IMR-90 (cell line): ENCODE measurements around the gene TAC4. TPM values are rescaled to one million over a fixed set of nuclear protein-coding genes. Genes with fewer than 3 reads are reported as not detected.

Source experiments
- ATAC-seq: fragments of 200-7000 bp; cut with Tn5 transposase; 2 replicates; pipeline ENCODE4 v1.9.1; 2020; ENCODE audit warnings: low read depth, mild to moderate bottlenecking, moderate library complexity
- BruUV-seq: library from RNA; stranded (reverse); fragments of 400-500 nt; replicated peaks from 2 replicates; lab custom pipeline; 2021; lab: Mats Ljungman, UMichigan
- CTCF ChIA-PET: fragments of 300-600 bp; formaldehyde crosslinking; extraction: SDS; loops from one replicate; lab custom pipeline; 2021; ENCODE audit warnings: antibody characterized with exemption; lab: Yijun Ruan, JAX
- POLR2A ChIA-PET: fragments of 300-600 bp; sonication (Branson Sonifier 250); formaldehyde crosslinking; loops from one replicate; lab custom pipeline; 2022; ENCODE audit warnings: antibody characterized with exemption; ENCODE audit not compliant: unreplicated experiment; lab: Charles Lee
- DNase-seq: peaks from one replicate; pipeline ENCODE4 v3.0.0; 2013
- H2AFZ ChIP-seq: replicated peaks from 2 replicates; pipeline ENCODE3; 2013; ENCODE audit warnings: low read length, mild to moderate bottlenecking; ENCODE audit not compliant: poor library complexity
- H2AK5ac ChIP-seq: 2 replicates; pipeline ENCODE4 v1.6.1; 2013; ENCODE audit warnings: low read depth, low read length, inconsistent platforms
- H2AK9ac ChIP-seq: replicated peaks from 2 replicates; pipeline ENCODE3; 2013; ENCODE audit warnings: mild to moderate bottlenecking, low read depth, low read length, moderate library complexity; ENCODE audit not compliant: poor library complexity
- H2BK120ac ChIP-seq: 2 replicates; pipeline ENCODE4 v1.6.1; 2013; ENCODE audit warnings: low read depth, low read length, inconsistent platforms
- H2BK15ac ChIP-seq: 3 replicates; pipeline ENCODE4 v1.6.1; 2013; ENCODE audit warnings: low read depth, low read length, inconsistent platforms
- H2BK20ac ChIP-seq: 2 replicates; pipeline ENCODE4 v1.6.1; 2013; ENCODE audit warnings: low read depth, mild to moderate bottlenecking, inconsistent platforms, low read length, moderate library complexity
- H2BK5ac ChIP-seq: 2 replicates; pipeline ENCODE4 v1.6.1; 2013; ENCODE audit warnings: mild to moderate bottlenecking, low read depth, low read length, inconsistent platforms; ENCODE audit not compliant: poor library complexity, severe bottlenecking
- H3K14ac ChIP-seq: replicated peaks from 2 replicates; pipeline ENCODE4 v1.6.1; 2013; ENCODE audit warnings: low read depth, low read length, inconsistent platforms
- H3K18ac ChIP-seq: 2 replicates; pipeline ENCODE4 v1.6.1; 2013; ENCODE audit warnings: low read depth, low read length, control low read depth
- H3K23ac ChIP-seq: 2 replicates; pipeline ENCODE4 v1.6.1; 2013; ENCODE audit warnings: low read depth, low read length, inconsistent platforms
- H3K27ac ChIP-seq: 2 replicates; pipeline ENCODE4 v1.5.1; 2013; ENCODE audit warnings: mild to moderate bottlenecking, control low read depth, low read length; ENCODE audit not compliant: insufficient read depth
- H3K27me3 ChIP-seq: 2 replicates; pipeline ENCODE4 v1.6.1; 2013; ENCODE audit warnings: low read length; ENCODE audit not compliant: control insufficient read depth, insufficient read depth
- H3K36me3 ChIP-seq: 2 replicates; pipeline ENCODE4 v1.6.1; 2013; ENCODE audit warnings: low read length, mixed read lengths; ENCODE audit not compliant: control insufficient read depth, insufficient read depth
- H3K4ac ChIP-seq: 2 replicates; pipeline ENCODE4 v1.6.1; 2013; ENCODE audit warnings: low read depth, low read length, inconsistent platforms
- H3K4me1 ChIP-seq: 2 replicates; pipeline ENCODE4 v1.6.1; 2013; ENCODE audit warnings: low read length, mixed read lengths; ENCODE audit not compliant: control insufficient read depth, insufficient read depth
- H3K4me2 ChIP-seq: 2 replicates; pipeline ENCODE4 v1.6.1; 2013; ENCODE audit warnings: low read depth, mild to moderate bottlenecking, control low read depth, low read length, moderate library complexity
- H3K4me3 ChIP-seq: 2 replicates; pipeline ENCODE4 v1.5.1; 2013; ENCODE audit warnings: low read depth, mild to moderate bottlenecking, control low read depth, low read length, moderate library complexity; ENCODE audit not compliant: insufficient read depth
- H3K56ac ChIP-seq: 2 replicates; pipeline ENCODE4 v1.6.1; 2013; ENCODE audit warnings: low read length, inconsistent platforms; ENCODE audit not compliant: insufficient read depth; ENCODE audit errors: extremely low read depth
- H3K79me1 ChIP-seq, 2 experiments: 2 replicates each; pipeline ENCODE4 v1.6.1; 2013; ENCODE audit warnings: low read length in 2 of 2, inconsistent platforms in 1 of 2, low read depth in 1 of 2
- H3K9ac ChIP-seq: 2 replicates; pipeline ENCODE4 v1.6.1; 2013; ENCODE audit warnings: low read depth, low read length, control low read depth
- H3K9me1 ChIP-seq: 2 replicates; pipeline ENCODE4 v1.6.1; 2013; ENCODE audit warnings: low read length, inconsistent platforms; ENCODE audit not compliant: insufficient read depth
- H3K9me3 ChIP-seq: 2 replicates; pipeline ENCODE4 v1.6.1; 2013; ENCODE audit warnings: low read length; ENCODE audit not compliant: control insufficient read depth, insufficient read depth
- H4K20me1 ChIP-seq: 2 replicates; pipeline ENCODE4 v1.6.1; 2013; ENCODE audit warnings: low read length, inconsistent platforms; ENCODE audit not compliant: insufficient read depth
- H4K5ac ChIP-seq: 2 replicates; pipeline ENCODE4 v1.6.1; 2013; ENCODE audit warnings: mild to moderate bottlenecking, low read depth, low read length, control low read depth
- H4K8ac ChIP-seq, 2 experiments: 2 replicates each; pipeline ENCODE4 v1.6.1; 2013; ENCODE audit warnings: low read depth in 2 of 2, low read length in 2 of 2, control low read depth in 1 of 2, inconsistent platforms in 1 of 2
- H4K91ac ChIP-seq: 2 replicates; pipeline ENCODE4 v1.6.1; 2013; ENCODE audit warnings: low read depth, low read length, inconsistent platforms; ENCODE audit not compliant: insufficient read depth
- BHLHE40 ChIP-seq: fragments of 150-350 bp; IDR thresholded peaks from 2 replicates; pipeline ENCODE4 v1.6.1; 2016; ENCODE audit warnings: mild to moderate bottlenecking, low read depth, low read length
- CEBPB ChIP-seq: IDR thresholded peaks from 2 replicates; pipeline ENCODE4 v1.6.1; 2012; ENCODE audit warnings: low read depth, low read length, improper control_type of control experiment
- CHD1 ChIP-seq: IDR thresholded peaks from 2 replicates; pipeline ENCODE4 v1.6.1; 2012; ENCODE audit warnings: low read depth, low read length, improper control_type of control experiment
- CTCF ChIP-seq: conservative IDR thresholded peaks from 2 replicates; pipeline ENCODE4 v1.5.1; 2012; ENCODE audit warnings: mild to moderate bottlenecking, low read depth, low read length, improper control_type of control experiment
- ELK1 ChIP-seq: fragments of 150-350 bp; IDR thresholded peaks from 2 replicates; pipeline ENCODE4 v1.6.1; 2016; ENCODE audit warnings: low read depth, mild to moderate bottlenecking, low read length, moderate library complexity, borderline replicate concordance
- FOS ChIP-seq: fragments of 150-350 bp; IDR thresholded peaks from 2 replicates; pipeline ENCODE4 v1.6.1; 2016; ENCODE audit warnings: low read depth, low read length
- MAFK ChIP-seq: IDR thresholded peaks from 2 replicates; pipeline ENCODE4 v1.6.1; 2012; ENCODE audit warnings: low read depth, low read length, improper control_type of control experiment
- MAZ ChIP-seq: IDR thresholded peaks from 2 replicates; pipeline ENCODE4 v1.6.1; 2012; ENCODE audit warnings: low read depth, mild to moderate bottlenecking, low read length, improper control_type of control experiment, moderate library complexity, borderline replicate concordance
- MXI1 ChIP-seq: IDR thresholded peaks from 2 replicates; pipeline ENCODE4 v1.6.1; 2012; ENCODE audit warnings: low read depth, mild to moderate bottlenecking, low read length, moderate library complexity, borderline replicate concordance
- NFE2L2 ChIP-seq: fragments of 150-350 bp; IDR thresholded peaks from 2 replicates; pipeline ENCODE4 v1.6.1; 2016; ENCODE audit warnings: low read depth, mild to moderate bottlenecking, low read length
- RAD21 ChIP-seq: IDR thresholded peaks from 2 replicates; pipeline ENCODE4 v1.6.1; 2012; ENCODE audit warnings: low read length, improper control_type of control experiment
- RCOR1 ChIP-seq: IDR thresholded peaks from 2 replicates; pipeline ENCODE4 v1.6.1; 2012; ENCODE audit warnings: mild to moderate bottlenecking, low read length, improper control_type of control experiment; ENCODE audit not compliant: insufficient replicate concordance
- RFX5 ChIP-seq: IDR thresholded peaks from 2 replicates; pipeline ENCODE4 v1.8.0; 2012; ENCODE audit warnings: low read depth, mild to moderate bottlenecking, low read length, moderate library complexity
- USF2 ChIP-seq: fragments of 150-350 bp; IDR thresholded peaks from 2 replicates; pipeline ENCODE4 v1.6.1; 2017; ENCODE audit warnings: mild to moderate bottlenecking, antibody characterized with exemption, low read length, low read depth
- WGBS, 2 experiments: methylation state at CpG; one replicate each; pipeline versions ENCODE4 v1.1.5 to v1.1.7; 2013; ENCODE audit warnings: missing lambda C conversion rate in 2 of 2; ENCODE audit not compliant: insufficient read length in 1 of 2; ENCODE audit errors: extremely low coverage in 2 of 2; 5-methylcytosine and 5-hydroxymethylcytosine counted together
- dilution Hi-C: fragments of 300-500 bp; cut with HindIII; formaldehyde crosslinking; loops from one replicate; pipeline ENCODE4 v1.14.3; 2018; ENCODE audit warnings: low sequenced_read_pairs; ENCODE audit not compliant: unreplicated experiment
- in situ Hi-C: fragments of 300-500 bp; cut with MboI; formaldehyde crosslinking; loops from 3 replicates; pipeline ENCODE4 v1.14.3; 2019; ENCODE audit warnings: low sequenced_read_pairs, inconsistent platforms, mixed read lengths
- intact Hi-C: fragments of 100-400 bp; cut with micrococcal nuclease; formaldehyde crosslinking; loops from 2 replicates; pipeline ENCODE4 v1.10.0; 2022
- polyA plus RNA-seq, 3 experiments: library from polyadenylated mRNA; depleted of rRNA; stranded (reverse); fragments of >200 nt; gene quantifications; 2 replicates each; pipeline ENCODE4 v1.2.3, GENCODE V29; 2012; ENCODE audit warnings: low replicate concordance in 1 of 3
- total RNA-seq: library from RNA; depleted of rRNA; stranded (reverse); fragments of >200 nt; gene quantifications from 2 replicates; pipeline ENCODE4 v1.2.3, GENCODE V29; 2012

TAC4 gene
- total and polyA plus RNA-seq, 2 of the 4 experiments (the other 2 are of a cell fraction) = not detected

- no peaks in the 10 kb centered on the region for H3K36me3 ChIP-seq
- H2BK120ac ChIP-seq = no peak overlapping the region
- no TSS peak for BruUV-seq
- H4K5ac ChIP-seq = no peak overlapping the region
- no peak overlapping the region for H3K4ac ChIP-seq
- ATAC-seq (no peak), DNase-seq (no peak)
- H3K9me3 ChIP-seq = peaks cover under 1% of the 10 kb centered on the region; the same call in 1 of the 2 replicates
- H3K4me3 ChIP-seq = no peak overlapping the region
- no peak overlapping the region for H2BK20ac ChIP-seq
- no peak overlapping the region for H4K8ac ChIP-seq
- no peak overlapping the region for H2AK5ac ChIP-seq
- H2AK9ac ChIP-seq = no peak overlapping the region
- WGBS, 2 experiments = no CpG with 5 or more reads among the region's 5 CpGs
- no peak overlapping the region for H3K23ac ChIP-seq
- no peak overlapping the region for H3K4me2 ChIP-seq
- no peak overlapping the region for H3K56ac ChIP-seq
- in situ Hi-C loops = loop anchor here (25.0 kb wide), 1 partner anchor 426 kb away; no protein-coding TSS in a partner anchor
- POLR2A ChIA-PET = no interaction called here
- no peak overlapping the region for H2AFZ ChIP-seq
- H3K9me1 ChIP-seq = no peaks in the 10 kb centered on the region
- no peaks in the 10 kb centered on the region for H4K20me1 ChIP-seq
- no peaks in the 10 kb centered on the region for H3K4me1 ChIP-seq
- no peak for TF ChIP-seq CEBPB
- TF ChIP-seq RFX5 = no peak
- no peak for TF ChIP-seq CHD1
- TF ChIP-seq RCOR1 = no peak
- TF ChIP-seq BHLHE40 = no peak
- no peak for TF ChIP-seq MAFK
- no peak for TF ChIP-seq FOS
- no peak for TF ChIP-seq ELK1
- TF ChIP-seq NFE2L2 = no peak
- TF ChIP-seq RAD21 = no peak
- TF ChIP-seq USF2 = no peak
- TF ChIP-seq MXI1 = no peak
- no peak for TF ChIP-seq MAZ
- no peak for TF ChIP-seq CTCF
- dilution Hi-C loops = no loop called here
- intact Hi-C loops = no loop called here
- no peak overlapping the region for H2BK5ac ChIP-seq
- no peak overlapping the region for H4K91ac ChIP-seq
- H2BK15ac ChIP-seq = no peak overlapping the region
- H3K27me3 ChIP-seq = peaks cover 83% of the 10 kb centered on the region
- no peaks in the 10 kb centered on the region for H3K79me1 ChIP-seq
- no peak overlapping the region for H3K27ac ChIP-seq
- CTCF ChIA-PET = no interaction called here
- no peak overlapping the region for H3K18ac ChIP-seq
- no peak overlapping the region for H3K14ac ChIP-seq
- H3K9ac ChIP-seq = no peak overlapping the region
These were observed 38.2 kb upstream of the TAC4 start for GRCh38 chr17:49886036-49886435.
